ENCODE measurements around the gene B3GAT1. TPM values are rescaled to one million over a fixed set of nuclear protein-coding genes. Genes with fewer than 3 reads are reported as not detected.

The B3GAT1 gene
- total RNA-seq, 4 donors from 2014 or later = 0.13 to 0.58 (median 0.44) TPM; not detected in 1

DNA sequence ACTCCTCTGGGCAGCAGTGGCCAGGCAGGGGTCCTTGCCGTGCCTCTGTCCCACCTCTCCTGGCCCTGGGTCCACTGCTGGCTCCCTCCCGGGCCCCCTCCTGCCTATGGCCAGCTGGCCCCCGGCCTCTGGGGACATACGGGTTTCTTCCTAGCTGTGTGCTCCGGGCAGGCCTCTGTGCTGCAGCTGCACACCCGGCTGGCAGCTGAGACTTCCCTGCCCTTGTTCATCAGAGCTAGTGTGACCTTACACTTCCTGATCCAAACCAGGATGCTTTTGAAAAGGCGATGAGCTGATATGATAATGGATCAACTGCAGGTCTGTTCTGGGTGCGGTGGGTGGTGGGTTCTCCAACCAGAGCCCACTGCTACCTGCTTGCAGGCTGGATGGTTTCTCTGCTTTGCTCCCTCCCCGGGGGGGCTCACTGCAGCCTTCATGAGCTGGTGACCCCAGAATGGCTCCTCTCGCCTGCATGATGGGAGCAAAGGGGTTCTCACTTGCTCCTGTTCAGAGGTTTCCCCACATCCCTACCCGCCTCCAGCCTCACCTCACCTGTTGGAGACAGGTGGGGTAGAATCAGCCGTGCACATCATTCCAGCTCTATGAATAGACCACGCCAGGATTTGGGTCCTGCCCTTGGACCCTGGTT, 13.3 kb downstream of the B3GAT1 start:
- H3K4me3 ChIP-seq (ENCODE audit: low read depth, poor library complexity, severe bottlenecking) = no peak overlapping the region
- TF ChIP-seq, protein P1, sequence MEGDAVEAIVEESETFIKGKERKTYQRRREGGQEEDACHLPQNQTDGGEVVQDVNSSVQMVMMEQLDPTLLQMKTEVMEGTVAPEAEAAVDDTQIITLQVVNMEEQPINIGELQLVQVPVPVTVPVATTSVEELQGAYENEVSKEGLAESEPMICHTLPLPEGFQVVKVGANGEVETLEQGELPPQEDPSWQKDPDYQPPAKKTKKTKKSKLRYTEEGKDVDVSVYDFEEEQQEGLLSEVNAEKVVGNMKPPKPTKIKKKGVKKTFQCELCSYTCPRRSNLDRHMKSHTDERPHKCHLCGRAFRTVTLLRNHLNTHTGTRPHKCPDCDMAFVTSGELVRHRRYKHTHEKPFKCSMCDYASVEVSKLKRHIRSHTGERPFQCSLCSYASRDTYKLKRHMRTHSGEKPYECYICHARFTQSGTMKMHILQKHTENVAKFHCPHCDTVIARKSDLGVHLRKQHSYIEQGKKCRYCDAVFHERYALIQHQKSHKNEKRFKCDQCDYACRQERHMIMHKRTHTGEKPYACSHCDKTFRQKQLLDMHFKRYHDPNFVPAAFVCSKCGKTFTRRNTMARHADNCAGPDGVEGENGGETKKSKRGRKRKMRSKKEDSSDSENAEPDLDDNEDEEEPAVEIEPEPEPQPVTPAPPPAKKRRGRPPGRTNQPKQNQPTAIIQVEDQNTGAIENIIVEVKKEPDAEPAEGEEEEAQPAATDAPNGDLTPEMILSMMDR (IDR thresholded peaks at IDR 0.05) = no peak
- no peak for TF ChIP-seq POLR2A (IDR thresholded peaks at IDR 0.05)
- no peak for DNase-seq (ENCODE audit: low spot score in 2 of 2)
- WGBS, 2 donors = 67 to 74% methylated on average over 13 of the region's 13 CpGs
- intact Hi-C loops (cut with DNase I; ENCODE audit: low total_unique reads) = no loop called here

DNA sequence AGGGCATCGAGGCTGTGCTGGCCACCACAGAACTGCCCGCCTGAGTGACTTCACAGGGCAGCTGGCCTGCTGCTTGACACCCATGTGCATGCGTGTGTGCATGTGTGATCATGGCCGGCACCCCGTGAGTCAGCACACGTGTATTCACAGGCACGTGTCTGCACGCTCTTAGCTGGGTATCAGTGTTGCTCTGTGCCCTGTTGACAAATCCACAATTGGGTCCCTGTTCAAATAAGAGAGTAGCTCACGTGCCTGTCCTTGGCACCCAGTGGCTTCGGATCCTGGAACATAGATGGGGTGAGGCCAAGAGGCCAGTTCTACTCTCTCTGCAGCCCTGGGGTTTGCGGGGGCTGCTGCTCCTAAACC, 14.0 kb downstream of the B3GAT1 start:
- TF ChIP-seq, protein P1 (IDR thresholded peaks at IDR 0.05) = no peak
- TF ChIP-seq POLR2A (IDR thresholded peaks at IDR 0.05) = no peak
- intact Hi-C loops (cut with DNase I; ENCODE audit: low total_unique reads) = no loop called here
- WGBS, 2 donors = 74 to 80% methylated on average over 11 of the region's 11 CpGs
- no peak for DNase-seq (ENCODE audit: low spot score in 2 of 2)
- no peak overlapping the region for H3K4me3 ChIP-seq (ENCODE audit: low read depth, poor library complexity, severe bottlenecking)

DNA sequence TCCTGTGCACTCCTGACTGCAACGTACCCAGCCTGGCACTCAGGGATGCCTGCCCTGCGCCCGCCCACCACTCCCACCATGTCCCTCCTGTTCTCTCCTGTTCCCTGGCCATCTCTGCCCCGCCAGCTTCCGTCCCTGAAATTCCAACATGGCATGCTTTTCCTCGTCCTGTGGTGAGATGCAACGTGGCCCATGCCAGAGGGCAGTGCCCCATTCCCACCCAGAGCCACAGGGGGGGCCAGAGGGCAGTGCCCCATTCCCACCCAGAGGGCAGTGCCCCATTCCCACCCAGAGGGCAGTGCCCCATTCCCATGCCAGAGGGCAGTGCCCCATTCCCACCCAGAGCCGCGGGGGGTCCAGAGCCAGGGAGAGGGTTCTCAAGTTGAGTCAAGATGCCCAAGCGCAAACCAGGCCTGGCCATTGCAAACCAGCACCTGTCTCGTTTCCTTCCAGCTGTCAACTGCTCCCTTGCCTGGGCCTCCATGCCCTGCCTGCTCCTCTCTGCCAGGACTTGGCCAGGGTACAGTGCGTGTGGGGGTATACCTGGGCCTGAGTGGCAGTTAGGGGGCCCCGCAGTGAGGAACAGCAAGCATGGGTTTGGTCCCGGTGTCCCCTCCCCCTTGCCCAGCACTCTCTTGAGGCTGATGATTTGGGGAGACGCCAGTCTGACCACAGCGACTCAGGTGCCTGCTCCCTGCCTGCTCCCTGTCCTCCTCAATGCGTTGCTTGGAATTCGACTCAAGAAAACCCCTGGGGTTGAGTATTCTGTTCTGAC, 14.6 kb downstream of the B3GAT1 start:
- TF ChIP-seq, protein P1 (IDR thresholded peaks at IDR 0.05) = no peak
- no peak for TF ChIP-seq POLR2A (IDR thresholded peaks at IDR 0.05)
- WGBS, 2 donors = 85 to 86% methylated on average over 14 to 18 of the region's 18 CpGs
- no peak overlapping the region for H3K4me3 ChIP-seq (ENCODE audit: low read depth, poor library complexity, severe bottlenecking)
- no peak for DNase-seq (ENCODE audit: low spot score in 2 of 2)
- intact Hi-C loops (cut with DNase I; ENCODE audit: low total_unique reads) = no loop called here

DNA sequence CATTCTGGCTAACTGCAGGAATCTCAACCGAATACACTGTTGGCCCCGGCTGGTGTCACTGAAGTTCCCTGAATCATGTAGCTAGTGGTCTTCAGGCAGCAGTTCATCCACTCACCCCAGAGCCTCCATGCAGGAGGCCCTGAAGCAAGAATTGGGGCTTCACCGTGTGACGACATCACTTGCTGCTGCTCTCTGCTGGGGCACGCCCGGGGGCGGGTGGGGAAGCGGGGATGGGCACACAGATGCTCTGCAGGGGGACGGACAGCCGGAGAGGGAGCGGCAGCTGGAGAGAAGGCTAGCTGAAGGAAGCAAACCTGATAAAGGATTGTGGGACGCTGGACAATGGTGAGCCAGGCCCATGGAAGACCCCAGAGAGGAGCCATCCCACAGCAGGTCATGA, 17.0 kb downstream of the B3GAT1 start:
- intact Hi-C loops (cut with DNase I; ENCODE audit: low total_unique reads) = no loop called here
- H3K4me3 ChIP-seq (ENCODE audit: low read depth, poor library complexity, severe bottlenecking) = no peak overlapping the region
- no peak for DNase-seq (ENCODE audit: low spot score in 2 of 2)

DNA sequence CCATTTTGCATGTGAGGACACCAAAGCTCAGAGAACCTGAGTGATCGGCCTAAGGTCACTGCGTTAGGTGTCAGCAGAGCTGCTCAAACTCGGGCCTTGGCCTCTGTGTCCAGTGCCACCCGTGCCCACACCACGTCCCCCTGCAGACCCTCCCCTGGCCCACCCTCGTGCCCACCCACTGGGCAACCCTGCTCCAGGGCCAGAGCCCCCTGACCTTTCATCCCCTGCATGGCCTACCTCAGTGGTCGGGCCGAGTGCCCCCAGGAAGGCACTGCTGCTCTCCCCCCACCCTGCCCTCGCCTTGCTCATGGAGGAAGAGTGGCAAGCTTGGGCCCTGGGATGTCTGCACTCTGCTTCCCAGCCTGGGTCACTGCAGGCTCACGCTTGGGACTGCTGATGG, 17.7 kb downstream of the B3GAT1 start:
- intact Hi-C loops (cut with DNase I; ENCODE audit: low total_unique reads) = no loop called here
- H3K4me3 ChIP-seq (ENCODE audit: low read depth, poor library complexity, severe bottlenecking) = no peak overlapping the region
- DNase-seq (ENCODE audit: low spot score in 2 of 2) = no peak
- no peak for TF ChIP-seq POLR2A (IDR thresholded peaks at IDR 0.05)
- TF ChIP-seq, protein P1 (IDR thresholded peaks at IDR 0.05) = no peak
- WGBS, 2 donors = 82 to 89% methylated on average over 9 to 10 of the region's 10 CpGs

More for the DNA sequence above, 17.0 kb downstream of the B3GAT1 start:
- no peak for TF ChIP-seq POLR2A (IDR thresholded peaks at IDR 0.05)
- TF ChIP-seq, protein P1 (IDR thresholded peaks at IDR 0.05) = no peak
- 63 to 79% methylated on average over 12 of the region's 12 CpGs for WGBS, 2 donors

All from lower leg skin (tissue), 4 donors.